IPS DF 19.7 (cell line): ENCODE measurements around the gene P3H3.

ENCODE experiments used
- DNase-seq: peaks from one replicate; pipeline ENCODE4 v3.0.0-alpha.2; 2013; ENCODE audit warnings: low read depth, low spot score

P3H3 gene

GRCh38 chr12:6826125-6826733 is 2.0 kb upstream of the P3H3 start:
- DNase-seq = no peak

- DNase-seq = no peak
Measured at GRCh38 chr12:6826734-6827436, 1.3 kb upstream of the P3H3 start.

- no peak for DNase-seq
Measured at GRCh38 chr12:6827437-6827911, 733 bp upstream of the P3H3 start.

GRCh38 chr12:6828781-6829535 is 751 bp downstream of the P3H3 start:
- DNase-seq = no peak

GRCh38 chr12:6829536-6830220 is 1.5 kb downstream of the P3H3 start:
- DNase-seq = no peak

GRCh38 chr12:6830286-6830890 is 2.2 kb downstream of the P3H3 start:
- DNase-seq = no peak

- DNase-seq = no peak
Measured at GRCh38 chr12:6830999-6831398, 2.8 kb downstream of the P3H3 start.

GRCh38 chr12:6831450-6831995 is 3.3 kb downstream of the P3H3 start:
- DNase-seq = no peak

- no peak for DNase-seq
Measured at GRCh38 chr12:6832125-6832524, 3.9 kb downstream of the P3H3 start.

- DNase-seq = no peak
Measured at GRCh38 chr12:6833189-6833890, 5.1 kb downstream of the P3H3 start.

- no peak for DNase-seq
Measured at GRCh38 chr12:6834254-6834653, 6.0 kb downstream of the P3H3 start.

- DNase-seq = no peak
Measured at GRCh38 chr12:6834873-6835272, 6.7 kb downstream of the P3H3 start.

GRCh38 chr12:6836851-6837250 is 8.6 kb downstream of the P3H3 start:
- DNase-seq = no peak

GRCh38 chr12:6837370-6838060 is 9.3 kb downstream of the P3H3 start:
- DNase-seq = no peak

GRCh38 chr12:6838854-6839253 is 10.6 kb downstream of the P3H3 start:
- no peak for DNase-seq

- no peak for DNase-seq
Measured at GRCh38 chr12:6839482-6840201, 11.4 kb downstream of the P3H3 start.

GRCh38 chr12:6840330-6840729 is 12.1 kb downstream of the P3H3 start:
- no peak for DNase-seq

GRCh38 chr12:6840761-6841515 is 12.7 kb downstream of the P3H3 start, which contains the start of gene GNB3:
Gene GNB3 (plus strand): TSS chr12:6840925. CDS start chr12:6841288, 363 bp downstream.
- DNase-seq = no peak

GRCh38 chr12:6842075-6842474 is 13.9 kb downstream of the P3H3 start:
- DNase-seq = no peak
